ES-I3 (cell line): ENCODE data around the gene DSCAM.
"Not testable (repeated sequence)": the region's sequence is repeated elsewhere in the genome, so short reads cannot be mapped to it uniquely, and the experiment has no call there.

Source experiments
- H3K36me3 ChIP-seq: 2 replicates; pipeline ENCODE4 v1.6.1; 2013; ENCODE audit warnings: mild to moderate bottlenecking, low read length, control low read depth, moderate library complexity; ENCODE audit not compliant: insufficient read depth
- H3K4me1 ChIP-seq: 2 replicates; pipeline ENCODE4 v1.6.1; 2013; ENCODE audit warnings: mild to moderate bottlenecking, control low read depth, low read length; ENCODE audit not compliant: insufficient read depth
- H3K9ac ChIP-seq: 2 replicates; pipeline ENCODE4 v1.6.1; 2013; ENCODE audit warnings: low read depth, mild to moderate bottlenecking, low read length, moderate library complexity
- H3K9me3 ChIP-seq: 2 replicates; pipeline ENCODE4 v1.6.1; 2013; ENCODE audit warnings: mild to moderate bottlenecking, low read length, moderate library complexity; ENCODE audit not compliant: control insufficient read depth, insufficient read depth

DSCAM gene

GRCh38 chr21:40208206-40208947 is 638.6 kb downstream of the DSCAM start:
- no peaks in the 10 kb centered on the region for H3K4me1 ChIP-seq
- no peaks in the 10 kb centered on the region for H3K36me3 ChIP-seq
- H3K9me3 ChIP-seq, result no peaks in the 10 kb centered on the region
- no peak overlapping the region for H3K9ac ChIP-seq

DNA sequence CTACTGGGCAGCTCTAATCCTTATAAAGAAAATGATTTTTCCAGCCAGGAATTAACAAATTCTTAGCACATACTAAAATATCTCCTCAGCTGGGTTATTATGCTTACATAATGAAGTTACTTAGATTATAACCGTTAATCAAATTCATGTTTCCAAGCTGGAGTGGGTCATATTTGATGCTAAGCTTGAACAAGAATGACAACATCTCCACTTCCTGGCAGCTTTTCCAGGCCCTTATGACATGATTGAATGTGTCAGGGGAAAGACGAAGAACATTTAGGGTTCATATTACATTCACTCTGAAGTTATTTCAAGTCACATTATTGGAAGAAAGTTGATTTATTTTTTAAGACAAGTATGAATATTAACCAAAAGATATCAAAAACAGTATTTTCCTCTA is 646.0 kb downstream of the DSCAM start:
- no peaks in the 10 kb centered on the region for H3K9me3 ChIP-seq

DNA sequence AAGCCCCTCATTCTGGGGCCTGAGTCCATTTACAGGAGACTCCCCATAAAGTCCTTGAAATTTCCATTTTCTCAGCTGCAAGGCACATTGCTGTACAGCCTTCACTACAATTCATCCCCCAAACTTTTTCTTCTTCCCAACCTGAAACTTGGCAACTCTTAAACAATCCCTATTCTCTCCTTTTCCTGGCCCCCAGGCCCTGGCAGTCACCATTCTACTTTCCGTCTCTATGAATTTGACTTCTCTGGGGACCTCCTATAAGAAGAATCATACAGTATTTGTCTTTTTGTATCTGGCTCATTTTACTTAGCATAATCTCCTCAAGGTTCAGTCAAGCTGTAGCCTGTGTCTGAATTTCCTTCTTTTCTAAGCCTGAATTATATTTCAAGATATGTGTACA is 646.8 kb downstream of the DSCAM start:
- Histone ChIP-seq H3K9ac (no peak overlapping the region), H3K9me3 (no peaks in the 10 kb centered on the region), H3K4me1 (no peaks in the 10 kb centered on the region), H3K36me3 (no peaks in the 10 kb centered on the region)

More for the DNA sequence above, 646.0 kb downstream of the DSCAM start:
- no peaks in the 10 kb centered on the region for H3K36me3 ChIP-seq
- no peak overlapping the region for H3K9ac ChIP-seq
- no peaks in the 10 kb centered on the region for H3K4me1 ChIP-seq

GRCh38 chr21:40194185-40194980 is 652.6 kb downstream of the DSCAM start:
- Histone ChIP-seq H3K4me1 (no peaks in the 10 kb centered on the region), H3K36me3 (no peaks in the 10 kb centered on the region), H3K9me3 (peaks cover under 1% of the 10 kb centered on the region; the same call in 1 of the 2 replicates), H3K9ac (no peak overlapping the region)

DNA sequence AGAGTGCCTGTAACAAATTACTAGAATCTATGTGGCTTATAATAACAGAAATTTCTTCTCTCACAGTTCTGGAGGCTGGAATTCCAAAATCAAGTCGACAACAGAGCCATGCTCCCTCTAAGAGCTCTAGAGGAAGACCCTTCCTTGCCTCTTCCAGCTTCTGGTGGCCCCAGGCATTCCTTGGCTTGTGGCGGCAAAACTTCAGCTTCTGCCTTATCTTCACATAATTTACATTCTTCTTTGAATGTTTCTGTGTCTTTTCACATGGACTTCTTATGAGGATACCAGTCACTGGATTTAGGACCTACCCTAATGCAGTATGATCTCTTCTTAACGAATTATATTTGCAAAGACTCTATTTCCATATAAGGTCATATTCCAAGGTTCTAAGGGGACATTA is 655.3 kb downstream of the DSCAM start:
- H3K4me1 ChIP-seq, result no peaks in the 10 kb centered on the region
- H3K9me3 ChIP-seq, result peaks cover 3% of the 10 kb centered on the region; the same call in 1 of the 2 replicates
- H3K9ac ChIP-seq, result no peak overlapping the region
- no peaks in the 10 kb centered on the region for H3K36me3 ChIP-seq

DNA sequence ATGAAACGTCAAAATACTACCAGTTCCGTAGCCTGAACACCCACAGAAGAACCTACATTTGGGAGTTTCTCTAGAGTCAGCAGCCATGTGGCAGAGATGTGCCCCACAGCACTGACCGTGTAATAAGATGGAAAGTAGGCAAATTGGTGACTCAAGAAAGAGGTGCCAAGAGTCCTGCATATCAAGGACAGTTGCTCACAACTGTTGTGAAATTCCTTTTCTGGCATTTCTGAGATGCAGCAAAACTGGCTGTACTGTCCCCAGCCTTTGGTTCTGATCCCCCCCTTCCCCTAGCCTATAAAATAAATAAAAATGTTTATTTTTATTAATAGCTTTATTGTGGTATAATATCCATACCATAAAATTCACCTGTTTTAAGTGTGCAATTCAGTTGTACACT is 655.8 kb downstream of the DSCAM start:
- no peak overlapping the region for H3K9ac ChIP-seq
- H3K36me3 ChIP-seq, result no peaks in the 10 kb centered on the region
- no peaks in the 10 kb centered on the region for H3K4me1 ChIP-seq
- peaks cover 3% of the 10 kb centered on the region; the same call in 1 of the 2 replicates for H3K9me3 ChIP-seq

DNA sequence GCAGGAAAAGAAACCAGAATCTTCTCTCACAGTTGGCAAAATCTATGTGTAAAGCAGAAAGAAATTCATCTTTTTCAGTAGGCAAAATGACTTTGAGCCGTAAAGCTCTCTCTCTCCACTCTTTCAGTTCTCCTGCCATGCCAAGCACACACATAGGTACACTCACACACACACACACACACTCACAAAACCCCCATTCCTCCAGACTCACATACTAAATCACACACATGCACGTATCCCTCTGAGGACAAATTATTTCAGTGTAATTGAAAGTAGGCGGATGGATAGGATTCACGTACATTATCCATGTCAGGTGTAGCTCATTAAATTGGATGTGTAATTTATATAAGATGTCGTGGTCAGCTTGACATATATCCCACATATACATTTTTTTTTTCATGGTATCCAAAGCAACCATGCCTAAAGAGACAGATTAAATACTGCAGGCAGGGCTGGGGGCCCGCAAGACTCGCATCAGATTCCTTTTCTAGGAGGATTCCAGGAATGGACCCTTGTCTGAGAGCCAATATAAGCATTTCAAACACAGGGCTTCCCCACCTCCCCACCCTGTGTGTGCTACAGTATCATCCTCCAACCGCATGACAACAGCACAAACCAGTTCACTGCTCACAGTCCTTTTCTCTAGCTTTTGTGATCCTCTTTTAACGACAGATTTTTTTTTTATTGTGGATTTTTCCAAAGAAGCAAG is 658.9 kb downstream of the DSCAM start:
- no peaks in the 10 kb centered on the region for H3K36me3 ChIP-seq
- peaks cover 3% of the 10 kb centered on the region; the same call in 1 of the 2 replicates for H3K9me3 ChIP-seq
- no peaks in the 10 kb centered on the region for H3K4me1 ChIP-seq
- H3K9ac ChIP-seq, result no peak overlapping the region

GRCh38 chr21:40187244-40187643 is 659.7 kb downstream of the DSCAM start:
- H3K4me1 ChIP-seq, result no peaks in the 10 kb centered on the region
- peaks cover 3% of the 10 kb centered on the region; the same call in 1 of the 2 replicates for H3K9me3 ChIP-seq
- H3K9ac ChIP-seq, result no peak overlapping the region
- H3K36me3 ChIP-seq, result no peaks in the 10 kb centered on the region

DNA sequence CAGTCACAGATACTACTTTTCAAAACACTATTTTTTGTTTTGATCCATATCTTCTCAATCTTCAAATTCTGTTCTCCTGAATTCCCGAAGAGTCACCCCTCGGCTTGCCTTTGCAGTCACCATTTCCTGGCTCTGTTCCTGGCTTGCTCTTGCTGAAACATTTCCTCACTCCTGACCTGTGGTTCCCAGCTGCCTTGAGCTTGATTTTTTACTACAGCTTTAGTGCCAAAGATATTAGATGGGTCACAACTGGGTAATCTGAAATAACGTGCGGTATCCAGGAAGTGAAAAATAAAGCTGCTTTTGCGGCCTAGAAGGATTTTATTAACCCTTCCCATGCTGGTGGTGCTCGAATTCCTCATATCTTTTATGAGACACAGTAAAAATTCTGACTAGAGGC is 660.9 kb downstream of the DSCAM start:
- Histone ChIP-seq H3K9me3 (peaks cover 3% of the 10 kb centered on the region; the same call in 1 of the 2 replicates), H3K9ac (no peak overlapping the region), H3K4me1 (no peaks in the 10 kb centered on the region)

GRCh38 chr21:40185208-40185607 is 661.8 kb downstream of the DSCAM start:
- peaks cover 3% of the 10 kb centered on the region; the same call in 1 of the 2 replicates for H3K9me3 ChIP-seq
- no peak overlapping the region for H3K9ac ChIP-seq
- no peaks in the 10 kb centered on the region for H3K4me1 ChIP-seq
- H3K36me3 ChIP-seq, result no peaks in the 10 kb centered on the region

More for the DNA sequence above, 660.9 kb downstream of the DSCAM start:
- H3K36me3 ChIP-seq, result no peaks in the 10 kb centered on the region

GRCh38 chr21:40182491-40182890 is 664.5 kb downstream of the DSCAM start:
- H3K4me1 ChIP-seq, H3K36me3 ChIP-seq, H3K9ac ChIP-seq, H3K9me3 ChIP-seq: not testable (repeated sequence)

- no peaks in the 10 kb centered on the region for H3K36me3 ChIP-seq
- H3K9ac ChIP-seq, result no peak overlapping the region
- H3K4me1 ChIP-seq, result no peaks in the 10 kb centered on the region
- H3K9me3 ChIP-seq, result no peaks in the 10 kb centered on the region
These were observed 667.8 kb downstream of the DSCAM start for GRCh38 chr21:40179166-40179565.

DNA sequence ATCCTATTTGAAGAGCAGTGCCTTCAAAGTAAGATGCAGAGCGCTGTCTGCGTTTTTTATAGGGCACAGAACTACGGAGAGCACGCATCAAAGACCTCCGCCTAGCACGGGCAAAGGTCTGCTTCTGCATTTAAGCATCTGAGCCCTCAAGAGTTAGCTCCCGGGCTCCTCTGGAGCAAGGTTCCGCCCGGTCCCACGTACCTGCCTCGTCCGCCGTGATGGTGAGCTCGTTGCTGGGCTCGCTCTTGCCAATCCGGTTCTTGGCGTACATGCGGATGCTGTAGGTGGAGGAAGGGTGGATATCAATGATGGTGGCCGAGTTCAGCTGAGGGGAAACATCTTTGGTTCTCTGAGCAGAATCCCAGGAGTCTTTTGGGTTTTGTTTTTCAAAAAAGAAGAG is 668.2 kb downstream of the DSCAM start:
- Histone ChIP-seq H3K36me3 (no peaks in the 10 kb centered on the region), H3K9me3 (no peaks in the 10 kb centered on the region), H3K9ac (no peak overlapping the region), H3K4me1 (no peaks in the 10 kb centered on the region)

- no peaks in the 10 kb centered on the region for H3K4me1 ChIP-seq
- no peaks in the 10 kb centered on the region for H3K36me3 ChIP-seq
- no peak overlapping the region for H3K9ac ChIP-seq
- no peaks in the 10 kb centered on the region for H3K9me3 ChIP-seq
These were observed 669.0 kb downstream of the DSCAM start for GRCh38 chr21:40177979-40178378.
